ENCODE measurements around the gene CRMP1. TPM values are rescaled to one million over a fixed set of nuclear protein-coding genes. Genes with fewer than 3 reads are reported as not detected.

The CRMP1 gene
- total RNA-seq, result not detected

DNA sequence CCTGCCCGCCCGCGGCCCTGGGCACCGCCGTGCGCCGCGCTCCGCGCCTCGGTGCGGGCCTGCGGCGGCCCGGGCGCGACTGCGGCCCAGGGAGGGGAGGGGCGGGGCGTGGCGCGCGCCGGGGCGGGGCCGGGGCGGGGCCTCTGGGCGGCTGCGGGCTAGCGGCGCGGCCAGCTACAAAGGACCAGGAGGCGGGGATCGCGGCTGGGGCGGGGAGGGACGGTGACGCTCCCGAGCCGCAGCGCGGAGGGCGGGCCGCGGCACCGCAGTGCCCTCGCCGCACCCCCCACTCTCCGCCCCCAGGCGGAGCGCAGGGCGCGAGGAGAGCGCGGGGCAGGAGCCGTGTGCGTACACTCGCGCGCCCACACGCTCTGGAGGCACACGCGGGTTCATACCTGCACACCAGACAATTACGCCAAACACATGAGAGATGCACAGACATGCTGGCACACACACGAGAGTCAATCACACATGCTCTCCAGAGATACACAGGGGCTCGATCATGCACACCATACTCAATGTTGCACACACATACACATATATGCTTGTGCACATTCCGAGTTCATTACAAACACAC lies at the start of gene CRMP1:
Gene CRMP1, minus strand, starts transcription at position 83 of the 577 bp plus-strand sequence. CDS start 117 bp downstream, outside the sequence.
- Mint-ChIP-seq H3K36me3 (ENCODE audit: low read depth) (peaks cover 5% of the 10 kb centered on the region), H3K27me3 (peaks cover 47% of the 10 kb centered on the region), H3K9me3 (peaks cover 5% of the 10 kb centered on the region), H3K4me3 (no peak within 1 kb of the TSS), H3K27ac (no peak within 1 kb of the TSS), H3K4me1 (peaks cover 4% of the 10 kb centered on the region)
- ATAC-seq (replicated peaks), result no peak

DNA sequence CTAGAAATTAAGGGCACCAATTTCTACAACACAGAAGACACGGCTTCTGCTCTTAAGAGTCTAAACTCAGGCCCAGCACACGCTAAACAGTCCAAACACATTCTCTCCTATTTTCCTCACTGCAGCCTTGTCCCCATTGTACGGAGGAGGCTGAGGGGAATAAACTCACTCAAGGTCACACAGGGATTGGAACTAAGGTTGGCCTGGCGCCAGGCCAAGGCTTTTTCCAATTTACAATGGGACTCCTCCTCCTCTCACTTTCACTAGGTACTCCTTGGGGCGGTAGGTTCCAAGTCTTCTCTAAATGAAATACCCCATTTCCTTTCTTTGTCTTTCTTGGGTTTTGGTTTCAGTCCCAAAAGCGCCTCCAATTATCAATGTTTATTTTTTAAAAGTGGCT lies 48.7 kb upstream of the CRMP1 start:
- no peak overlapping the region for H3K4me3 Mint-ChIP-seq
- H3K9me3 Mint-ChIP-seq, result peaks cover 3% of the 10 kb centered on the region
- no peaks in the 10 kb centered on the region for H3K36me3 Mint-ChIP-seq (ENCODE audit: low read depth)
- H3K27me3 Mint-ChIP-seq, result peaks cover 9% of the 10 kb centered on the region
- H3K4me1 Mint-ChIP-seq, result no peaks in the 10 kb centered on the region
- H3K27ac Mint-ChIP-seq, result no peak overlapping the region
- ATAC-seq (replicated peaks), result no peak

DNA sequence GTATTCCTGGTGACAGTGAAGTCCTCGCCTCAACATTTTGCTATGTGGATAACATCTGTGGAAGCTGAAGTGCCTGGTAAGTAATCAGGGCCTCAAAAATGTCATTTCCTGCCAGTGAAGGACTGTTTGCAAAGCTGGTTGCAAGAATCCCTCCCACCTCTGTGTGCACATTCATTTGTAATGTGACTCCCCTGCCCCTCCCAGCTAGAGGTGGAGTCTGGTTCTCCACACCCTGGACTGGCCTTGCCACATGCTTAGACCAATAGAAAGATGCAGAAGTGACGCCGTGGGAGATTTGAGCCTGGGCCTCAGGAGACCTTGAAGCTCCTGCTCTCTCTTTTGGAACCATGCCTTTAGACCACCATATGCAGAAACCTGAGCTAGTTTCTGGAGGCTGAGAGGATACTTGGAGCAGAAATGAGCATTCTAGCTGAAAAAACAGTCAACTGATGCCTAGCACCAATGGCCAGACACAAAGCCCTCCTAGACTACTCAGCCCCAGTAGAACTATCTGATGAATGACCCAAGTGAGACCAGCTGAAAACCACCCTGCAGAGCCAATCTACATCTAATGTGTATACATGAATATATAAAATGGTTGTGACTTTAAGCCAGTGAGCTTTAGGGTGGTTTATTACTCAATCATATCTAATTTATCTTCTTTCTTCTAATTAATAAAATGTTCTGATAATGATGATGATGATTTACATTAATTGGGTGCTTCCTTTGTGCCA lies 47.8 kb upstream of the CRMP1 start:
- Mint-ChIP-seq H3K27me3 (peaks cover 7% of the 10 kb centered on the region), H3K4me1 (no peaks in the 10 kb centered on the region), H3K9me3 (peaks cover 3% of the 10 kb centered on the region), H3K36me3 (ENCODE audit: low read depth) (no peaks in the 10 kb centered on the region), H3K4me3 (no peak overlapping the region), H3K27ac (no peak overlapping the region)
- ATAC-seq (replicated peaks), result no peak

DNA sequence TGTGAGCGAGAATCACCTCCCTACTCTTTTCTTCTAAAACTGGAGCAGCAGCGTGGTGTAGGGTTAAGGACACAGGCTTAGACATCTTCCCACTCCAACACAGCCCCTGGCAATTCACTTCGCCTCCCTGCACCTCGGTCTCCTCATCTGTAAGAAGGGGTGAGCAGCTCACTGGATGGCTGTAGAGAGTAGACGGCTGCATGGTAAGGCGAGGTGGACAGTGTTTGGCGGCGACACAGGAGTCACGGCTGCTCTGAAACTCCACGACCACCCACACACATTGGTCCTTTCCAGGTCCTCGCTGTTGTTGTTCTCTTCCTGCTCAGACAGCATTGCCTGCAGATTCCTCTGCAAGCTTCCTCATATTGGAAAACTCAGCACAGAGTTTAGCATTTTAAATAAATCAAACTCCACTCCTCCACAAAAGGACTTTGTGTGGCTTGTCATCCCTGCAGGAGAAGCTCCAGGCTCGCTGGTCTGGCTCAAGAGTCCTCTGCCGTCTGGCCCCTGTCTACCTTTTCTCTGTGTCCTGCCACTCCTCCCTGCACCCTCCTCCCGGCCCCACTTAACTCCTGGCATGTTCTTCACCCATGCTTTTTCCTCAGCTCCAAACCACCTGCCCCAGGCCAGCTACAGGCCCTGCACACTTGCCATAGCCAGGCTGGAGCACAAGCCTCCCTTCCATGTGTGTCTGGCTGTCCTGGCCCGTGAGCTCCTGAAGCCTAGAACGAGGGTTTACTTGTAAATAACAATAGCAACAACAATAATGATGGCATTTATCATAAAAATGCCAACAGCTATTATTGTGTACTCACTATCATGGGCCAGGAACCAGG lies 41.3 kb upstream of the CRMP1 start:
- no peak for ATAC-seq (replicated peaks)
- Mint-ChIP-seq H3K9me3 (no peaks in the 10 kb centered on the region), H3K27ac (no peak overlapping the region), H3K4me3 (no peak overlapping the region), H3K36me3 (ENCODE audit: low read depth) (no peaks in the 10 kb centered on the region), H3K27me3 (peaks cover 17% of the 10 kb centered on the region), H3K4me1 (no peaks in the 10 kb centered on the region)

DNA sequence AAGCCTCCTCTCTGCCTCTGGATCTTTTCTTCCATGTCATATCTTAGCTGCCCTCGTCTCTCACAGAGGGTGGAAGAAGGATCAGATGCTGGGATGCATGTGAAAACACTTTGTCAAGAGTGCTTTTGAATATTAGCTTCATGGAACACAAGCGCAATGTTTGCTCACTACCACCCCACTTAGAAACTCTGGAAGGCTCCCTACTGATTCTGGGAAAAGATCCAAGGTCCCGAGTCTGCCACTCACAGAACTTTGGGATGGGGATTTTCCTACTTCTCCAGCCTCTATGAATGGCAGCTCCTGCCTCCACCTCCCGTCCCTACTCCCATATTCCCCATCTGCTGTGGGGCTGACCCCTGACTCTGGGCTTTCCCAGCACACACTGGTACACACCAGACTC lies 40.2 kb upstream of the CRMP1 start:
- no peak for ATAC-seq (replicated peaks)
- H3K27me3 Mint-ChIP-seq, result peaks cover 21% of the 10 kb centered on the region
- H3K36me3 Mint-ChIP-seq (ENCODE audit: low read depth), result no peaks in the 10 kb centered on the region
- no peak overlapping the region for H3K27ac Mint-ChIP-seq
- H3K9me3 Mint-ChIP-seq, result no peaks in the 10 kb centered on the region
- no peaks in the 10 kb centered on the region for H3K4me1 Mint-ChIP-seq
- no peak overlapping the region for H3K4me3 Mint-ChIP-seq

DNA sequence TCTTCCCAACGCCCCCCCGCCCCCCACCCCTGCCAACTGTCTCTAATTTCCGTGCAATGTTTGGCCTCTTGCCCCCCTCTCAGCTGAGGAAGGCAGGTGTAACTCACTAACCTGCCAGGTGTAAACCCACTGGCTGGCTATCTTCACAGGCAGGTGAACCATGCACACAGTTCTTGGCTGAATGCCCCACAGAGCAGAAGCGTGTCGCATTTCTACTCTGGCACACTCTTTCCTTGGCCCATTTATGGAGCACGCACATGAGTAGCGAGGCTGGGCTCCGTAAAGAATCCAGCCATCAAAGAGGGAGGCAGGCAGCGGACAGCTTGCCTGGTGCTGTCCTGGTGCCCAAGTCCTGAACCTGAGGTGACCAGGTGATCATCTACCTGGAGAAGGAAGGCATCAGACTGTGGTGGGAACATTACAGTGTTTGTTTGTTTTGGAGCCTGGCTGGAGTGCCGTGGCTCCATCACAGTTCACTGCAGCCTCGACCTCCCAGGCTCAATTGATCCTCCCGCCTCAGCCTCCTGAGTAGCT lies 39.2 kb upstream of the CRMP1 start:
- H3K36me3 Mint-ChIP-seq (ENCODE audit: low read depth), result no peaks in the 10 kb centered on the region
- no peak overlapping the region for H3K27ac Mint-ChIP-seq
- H3K9me3 Mint-ChIP-seq, result no peaks in the 10 kb centered on the region
- no peak for ATAC-seq (replicated peaks)
- no peaks in the 10 kb centered on the region for H3K4me1 Mint-ChIP-seq
- H3K4me3 Mint-ChIP-seq, result no peak overlapping the region
- H3K27me3 Mint-ChIP-seq, result peaks cover 26% of the 10 kb centered on the region

DNA sequence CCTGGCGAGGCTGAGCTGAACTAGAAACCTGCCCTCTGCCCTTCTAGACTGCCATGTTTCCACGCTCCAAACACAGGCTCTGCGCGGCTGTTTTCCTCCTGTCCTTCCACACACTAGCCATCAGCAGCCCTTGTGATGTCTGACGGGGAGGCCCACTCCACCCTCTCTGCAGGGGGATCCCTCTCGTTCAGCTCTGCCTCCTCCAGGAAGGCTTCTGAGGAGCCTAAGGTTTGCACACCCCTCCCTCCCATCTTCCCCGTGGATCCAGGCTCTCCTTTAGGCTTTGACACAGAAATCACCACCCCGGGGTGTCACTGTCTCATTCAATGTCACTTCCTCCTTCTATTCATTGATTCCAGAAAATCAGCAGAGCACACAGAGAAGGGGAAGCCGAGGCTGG lies 38.6 kb upstream of the CRMP1 start:
- Mint-ChIP-seq H3K4me3 (no peak overlapping the region), H3K4me1 (no peaks in the 10 kb centered on the region), H3K27ac (no peak overlapping the region), H3K9me3 (no peaks in the 10 kb centered on the region), H3K36me3 (ENCODE audit: low read depth) (no peaks in the 10 kb centered on the region), H3K27me3 (peaks cover 26% of the 10 kb centered on the region)
- no peak for ATAC-seq (replicated peaks)

DNA sequence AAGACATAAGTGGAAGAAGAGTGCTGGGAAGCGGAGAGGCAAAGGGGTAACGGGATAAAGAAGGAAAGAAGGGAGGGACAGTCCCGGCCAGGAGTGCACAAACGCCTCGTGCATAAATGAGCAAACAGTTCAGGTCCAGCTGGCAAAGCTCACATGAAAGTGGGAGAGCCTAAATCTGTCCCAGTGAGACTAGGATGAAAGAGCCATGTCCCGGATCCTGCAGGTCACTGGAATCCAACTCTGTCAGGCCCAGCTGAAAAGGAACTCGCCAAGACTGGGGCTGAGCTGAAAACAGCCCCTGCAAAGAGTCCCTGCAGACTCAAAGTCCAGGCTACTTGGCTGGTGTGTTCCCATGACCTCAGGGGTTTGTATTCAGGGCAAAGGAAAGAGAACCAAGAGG lies 38.0 kb upstream of the CRMP1 start:
- no peaks in the 10 kb centered on the region for H3K4me1 Mint-ChIP-seq
- no peaks in the 10 kb centered on the region for H3K36me3 Mint-ChIP-seq (ENCODE audit: low read depth)
- no peaks in the 10 kb centered on the region for H3K9me3 Mint-ChIP-seq
- no peak overlapping the region for H3K27ac Mint-ChIP-seq
- H3K4me3 Mint-ChIP-seq, result no peak overlapping the region
- no peak for ATAC-seq (replicated peaks)
- peaks cover 26% of the 10 kb centered on the region for H3K27me3 Mint-ChIP-seq

DNA sequence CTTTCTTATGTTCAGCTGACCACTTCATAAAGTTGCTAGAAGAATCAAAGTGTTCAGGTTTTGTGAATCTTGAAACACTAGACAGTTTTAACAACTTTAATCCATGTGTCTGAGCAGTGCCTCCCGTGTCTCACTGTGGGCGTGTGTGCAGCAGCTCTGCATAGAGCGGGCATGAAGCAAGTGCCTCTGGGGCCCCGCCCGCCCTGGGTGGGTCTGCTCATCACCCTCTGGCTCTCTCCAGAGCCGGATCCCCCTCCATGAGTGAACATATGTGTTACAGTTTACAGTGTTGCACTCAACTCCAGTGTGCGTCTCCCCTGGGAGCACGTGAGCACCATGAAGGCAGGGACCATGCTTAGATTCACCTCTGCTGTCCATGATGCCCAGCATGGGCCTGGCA lies 37.6 kb upstream of the CRMP1 start:
- ATAC-seq (replicated peaks), result no peak
- Mint-ChIP-seq H3K27ac (no peak overlapping the region), H3K4me1 (no peaks in the 10 kb centered on the region), H3K9me3 (no peaks in the 10 kb centered on the region), H3K4me3 (no peak overlapping the region), H3K36me3 (ENCODE audit: low read depth) (no peaks in the 10 kb centered on the region), H3K27me3 (peaks cover 26% of the 10 kb centered on the region)

DNA sequence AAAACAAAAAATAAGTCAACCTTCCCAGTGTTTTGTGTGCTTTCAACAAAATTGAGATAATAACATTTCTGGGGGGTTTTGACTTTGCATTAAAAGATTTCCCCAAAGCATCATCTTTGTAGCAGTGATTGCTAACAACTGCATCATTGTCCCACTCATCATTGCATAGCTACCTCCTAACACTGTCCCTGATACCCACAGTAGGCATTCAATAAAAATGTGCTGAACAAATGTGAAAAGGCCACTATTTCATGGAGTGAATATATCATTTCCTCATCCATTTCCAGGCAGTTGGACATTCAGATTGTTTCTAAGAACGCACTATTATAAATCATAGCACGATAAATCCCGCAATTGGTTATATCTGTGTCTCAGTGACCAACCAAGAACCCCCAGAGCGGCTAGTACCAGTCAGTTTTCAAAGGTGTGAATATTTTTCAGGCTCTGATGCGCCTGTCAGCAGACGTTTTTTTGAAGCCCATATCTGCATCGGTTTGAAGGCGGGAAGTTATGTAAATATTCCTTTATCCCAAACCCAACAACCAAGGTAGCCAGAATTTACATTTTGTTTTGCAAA lies 36.0 kb upstream of the CRMP1 start:
- Mint-ChIP-seq H3K9me3 (no peaks in the 10 kb centered on the region), H3K4me3 (no peak overlapping the region), H3K4me1 (no peaks in the 10 kb centered on the region), H3K36me3 (ENCODE audit: low read depth) (no peaks in the 10 kb centered on the region), H3K27ac (no peak overlapping the region), H3K27me3 (peaks cover 26% of the 10 kb centered on the region)
- no peak for ATAC-seq (replicated peaks)

DNA sequence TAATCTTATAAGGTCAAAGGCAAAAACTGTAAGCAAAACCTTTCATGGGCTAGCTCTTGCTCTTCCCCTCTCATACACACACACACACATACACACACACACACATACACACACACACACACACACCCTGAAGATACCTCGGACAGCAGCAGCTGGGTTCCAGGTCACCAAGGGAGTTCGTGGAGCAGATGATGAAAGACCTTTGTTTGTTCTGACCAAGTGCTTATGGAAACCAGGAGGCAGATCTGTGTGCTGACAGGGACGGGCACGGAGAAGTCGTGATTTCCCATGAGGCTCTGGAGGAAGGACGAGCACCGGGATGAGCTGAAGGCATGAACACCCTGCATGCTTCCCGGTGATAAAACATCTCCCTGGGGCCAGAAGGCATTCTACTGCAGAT lies 35.4 kb upstream of the CRMP1 start:
- no peaks in the 10 kb centered on the region for H3K36me3 Mint-ChIP-seq (ENCODE audit: low read depth)
- no peak overlapping the region for H3K27ac Mint-ChIP-seq
- H3K9me3 Mint-ChIP-seq, result no peaks in the 10 kb centered on the region
- no peaks in the 10 kb centered on the region for H3K4me1 Mint-ChIP-seq
- H3K27me3 Mint-ChIP-seq, result peaks cover 22% of the 10 kb centered on the region
- H3K4me3 Mint-ChIP-seq, result no peak overlapping the region
- ATAC-seq (replicated peaks), result no peak

DNA sequence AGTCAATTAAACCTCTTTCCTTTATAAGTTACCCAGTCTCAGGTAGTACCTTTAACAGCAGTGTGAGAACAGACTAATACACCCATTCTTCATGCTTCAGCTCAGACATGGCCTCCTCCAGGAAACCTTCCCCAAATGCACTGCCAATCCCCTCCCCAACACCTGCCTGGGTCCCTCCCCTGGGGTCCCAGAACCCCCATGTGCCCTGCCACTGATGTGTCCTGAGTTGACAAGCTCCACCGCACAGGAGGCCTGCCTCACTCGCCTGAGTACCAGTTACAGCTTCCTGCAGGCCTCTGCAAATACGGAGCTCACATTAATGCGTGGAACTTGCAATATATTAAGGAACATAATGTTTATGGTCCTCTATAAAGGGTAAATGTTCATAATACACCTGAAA lies 34.9 kb upstream of the CRMP1 start:
- H3K9me3 Mint-ChIP-seq, result no peaks in the 10 kb centered on the region
- no peaks in the 10 kb centered on the region for H3K36me3 Mint-ChIP-seq (ENCODE audit: low read depth)
- H3K4me3 Mint-ChIP-seq, result no peak overlapping the region
- no peak for ATAC-seq (replicated peaks)
- H3K27me3 Mint-ChIP-seq, result peaks cover 22% of the 10 kb centered on the region
- no peak overlapping the region for H3K27ac Mint-ChIP-seq
- H3K4me1 Mint-ChIP-seq, result no peaks in the 10 kb centered on the region

DNA sequence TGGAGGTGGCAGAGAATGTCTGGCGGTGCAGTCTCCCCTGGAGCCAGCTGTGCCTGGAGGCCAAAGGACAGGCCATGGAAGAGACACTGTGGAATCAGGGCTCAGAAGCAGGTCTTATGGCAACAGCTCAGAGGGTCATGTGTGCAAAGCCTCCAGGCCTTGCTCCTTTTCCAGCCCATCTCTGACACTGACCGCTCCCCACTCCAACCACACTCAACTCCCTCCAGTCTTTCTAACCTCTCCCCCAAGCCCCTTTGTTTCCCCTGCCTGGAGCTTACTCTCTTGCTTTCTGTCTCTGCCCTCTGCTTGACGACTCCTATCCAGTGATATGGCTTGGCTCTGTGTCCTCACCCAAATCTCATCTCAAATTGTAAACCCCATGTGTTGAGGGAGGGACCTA lies 34.2 kb upstream of the CRMP1 start:
- H3K9me3 Mint-ChIP-seq, result no peaks in the 10 kb centered on the region
- H3K4me3 Mint-ChIP-seq, result no peak overlapping the region
- no peaks in the 10 kb centered on the region for H3K4me1 Mint-ChIP-seq
- peaks cover 22% of the 10 kb centered on the region for H3K27me3 Mint-ChIP-seq
- no peak overlapping the region for H3K27ac Mint-ChIP-seq
- H3K36me3 Mint-ChIP-seq (ENCODE audit: low read depth), result no peaks in the 10 kb centered on the region
- no peak for ATAC-seq (replicated peaks)

DNA sequence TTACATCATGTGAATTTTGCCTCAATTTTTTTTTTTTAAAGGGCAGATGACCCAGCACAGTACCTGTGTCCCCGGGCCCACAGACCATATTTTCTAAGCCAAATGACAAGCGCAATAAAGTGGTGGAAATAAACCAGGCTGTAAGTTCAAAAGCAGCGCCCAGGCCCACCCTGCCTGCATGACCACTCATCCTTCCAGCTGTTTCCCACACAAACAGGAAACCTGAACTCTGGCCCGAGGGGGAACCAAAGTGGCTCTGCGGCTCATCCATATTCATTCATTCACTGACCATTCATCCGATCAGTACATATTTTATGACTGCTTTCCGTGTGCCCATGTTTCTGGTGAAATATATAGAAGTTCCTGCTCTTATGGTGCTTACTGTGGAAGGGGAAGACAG lies 33.7 kb upstream of the CRMP1 start:
- no peak for ATAC-seq (replicated peaks)
- Mint-ChIP-seq H3K27me3 (peaks cover 22% of the 10 kb centered on the region), H3K9me3 (no peaks in the 10 kb centered on the region), H3K27ac (no peak overlapping the region), H3K36me3 (ENCODE audit: low read depth) (no peaks in the 10 kb centered on the region), H3K4me3 (no peak overlapping the region), H3K4me1 (no peaks in the 10 kb centered on the region)

Measured in activated T-helper 17 cell treated with anti-CD3 and anti-CD28 coated beads, Interleukin-2, amount 50 U/mL, for 72 hours (primary cell).